ENCODE data around the gene RAB27A.

DNA sequence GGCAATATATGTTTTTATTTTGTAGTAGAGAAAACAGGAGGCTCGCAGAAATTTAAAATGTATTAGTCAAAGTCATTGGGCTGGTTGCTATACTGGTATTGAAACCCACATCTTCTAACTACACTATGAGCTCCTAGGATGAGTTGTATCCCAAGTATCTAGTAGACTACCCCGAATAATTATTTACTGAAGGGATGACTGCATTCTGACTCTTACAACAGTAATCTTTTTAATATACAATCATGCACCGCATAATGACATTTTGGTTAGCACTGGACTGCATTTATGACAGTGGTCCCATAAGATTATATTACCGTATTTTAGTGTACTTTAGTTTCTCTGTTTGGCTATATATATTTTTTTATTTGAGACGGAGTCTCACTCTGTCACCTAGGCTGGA is 44.8 kb upstream of the RAB27A start:
- TF ChIP-seq, protein P1, sequence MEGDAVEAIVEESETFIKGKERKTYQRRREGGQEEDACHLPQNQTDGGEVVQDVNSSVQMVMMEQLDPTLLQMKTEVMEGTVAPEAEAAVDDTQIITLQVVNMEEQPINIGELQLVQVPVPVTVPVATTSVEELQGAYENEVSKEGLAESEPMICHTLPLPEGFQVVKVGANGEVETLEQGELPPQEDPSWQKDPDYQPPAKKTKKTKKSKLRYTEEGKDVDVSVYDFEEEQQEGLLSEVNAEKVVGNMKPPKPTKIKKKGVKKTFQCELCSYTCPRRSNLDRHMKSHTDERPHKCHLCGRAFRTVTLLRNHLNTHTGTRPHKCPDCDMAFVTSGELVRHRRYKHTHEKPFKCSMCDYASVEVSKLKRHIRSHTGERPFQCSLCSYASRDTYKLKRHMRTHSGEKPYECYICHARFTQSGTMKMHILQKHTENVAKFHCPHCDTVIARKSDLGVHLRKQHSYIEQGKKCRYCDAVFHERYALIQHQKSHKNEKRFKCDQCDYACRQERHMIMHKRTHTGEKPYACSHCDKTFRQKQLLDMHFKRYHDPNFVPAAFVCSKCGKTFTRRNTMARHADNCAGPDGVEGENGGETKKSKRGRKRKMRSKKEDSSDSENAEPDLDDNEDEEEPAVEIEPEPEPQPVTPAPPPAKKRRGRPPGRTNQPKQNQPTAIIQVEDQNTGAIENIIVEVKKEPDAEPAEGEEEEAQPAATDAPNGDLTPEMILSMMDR (IDR thresholded peaks at IDR 0.05): no peak
- TF ChIP-seq POLR2A (IDR thresholded peaks at IDR 0.05) (no peak), POLR2AphosphoS5 (IDR thresholded peaks at IDR 0.05) (no peak)

Data from prostate gland (tissue), 2 donors.